ENCODE results near the gene C16orf95.
"Not testable (repeated sequence)": the region's sequence is repeated elsewhere in the genome, so short reads cannot be mapped to it uniquely, and the experiment has no call there.

C16orf95 gene

GRCh38 chr16:87344931-87345631, 27.9 kb upstream of the C16orf95 start:
- Histone ChIP-seq H3K9ac (ENCODE audit: low read depth, low read length) (no peak overlapping the region), H3K4me1 (ENCODE audit: control insufficient read depth, insufficient read depth, low read length) (no peaks in the 10 kb centered on the region), H3K36me3 (ENCODE audit: insufficient read depth, low read length) (peaks cover 33% of the 10 kb centered on the region), H3K9me3 (replicated peaks; ENCODE audit: low read length) (no peaks in the 10 kb centered on the region), H3K27me3 (ENCODE audit: control insufficient read depth, insufficient read depth, low read length) (no peaks in the 10 kb centered on the region), H3K4me3 (ENCODE audit: low read length) (no peak overlapping the region), H3K4me2 (ENCODE audit: low read length) (no peak overlapping the region)

GRCh38 chr16:87344165-87344930, 27.2 kb upstream of the C16orf95 start:
- H3K4me1 ChIP-seq (ENCODE audit: control insufficient read depth, insufficient read depth, low read length), result no peaks in the 10 kb centered on the region
- no peaks in the 10 kb centered on the region for H3K27me3 ChIP-seq (ENCODE audit: control insufficient read depth, insufficient read depth, low read length)
- H3K9ac ChIP-seq (ENCODE audit: low read depth, low read length), result no peak overlapping the region
- H3K4me2 ChIP-seq (ENCODE audit: low read length), result no peak overlapping the region
- H3K36me3 ChIP-seq (ENCODE audit: insufficient read depth, low read length), result peaks cover 36% of the 10 kb centered on the region
- H3K4me3 ChIP-seq (ENCODE audit: low read length), result no peak overlapping the region
- H3K9me3 ChIP-seq (replicated peaks; ENCODE audit: low read length), result no peaks in the 10 kb centered on the region

GRCh38 chr16:87343753-87344050, 26.5 kb upstream of the C16orf95 start:
- H3K4me1 ChIP-seq (ENCODE audit: control insufficient read depth, insufficient read depth, low read length), result no peaks in the 10 kb centered on the region

GRCh38 chr16:87342978-87343752, 26.0 kb upstream of the C16orf95 start:
- no peaks in the 10 kb centered on the region for H3K27me3 ChIP-seq (ENCODE audit: control insufficient read depth, insufficient read depth, low read length)
- peaks cover 43% of the 10 kb centered on the region for H3K36me3 ChIP-seq (ENCODE audit: insufficient read depth, low read length)
- H3K4me1 ChIP-seq (ENCODE audit: control insufficient read depth, insufficient read depth, low read length), result no peaks in the 10 kb centered on the region
- H3K4me3 ChIP-seq (ENCODE audit: low read length), result no peak overlapping the region
- H3K9me3 ChIP-seq (replicated peaks; ENCODE audit: low read length), result no peaks in the 10 kb centered on the region
- no peak overlapping the region for H3K4me2 ChIP-seq (ENCODE audit: low read length)
- H3K9ac ChIP-seq (ENCODE audit: low read depth, low read length), result no peak overlapping the region

More at GRCh38 chr16:87343753-87344050, 26.5 kb upstream of the C16orf95 start:
- H3K9me3 ChIP-seq (replicated peaks; ENCODE audit: low read length), result no peaks in the 10 kb centered on the region
- no peak overlapping the region for H3K9ac ChIP-seq (ENCODE audit: low read depth, low read length)
- H3K36me3 ChIP-seq (ENCODE audit: insufficient read depth, low read length), result peaks cover 42% of the 10 kb centered on the region
- no peaks in the 10 kb centered on the region for H3K27me3 ChIP-seq (ENCODE audit: control insufficient read depth, insufficient read depth, low read length)
- H3K4me2 ChIP-seq (ENCODE audit: low read length), result no peak overlapping the region
- H3K4me3 ChIP-seq (ENCODE audit: low read length), result no peak overlapping the region

- Histone ChIP-seq H3K4me1 (ENCODE audit: control insufficient read depth, insufficient read depth, low read length) (no peaks in the 10 kb centered on the region), H3K4me3 (ENCODE audit: low read length) (no peak overlapping the region), H3K36me3 (ENCODE audit: insufficient read depth, low read length) (peaks cover 47% of the 10 kb centered on the region), H3K4me2 (ENCODE audit: low read length) (no peak overlapping the region), H3K27me3 (ENCODE audit: control insufficient read depth, insufficient read depth, low read length) (no peaks in the 10 kb centered on the region), H3K9ac (ENCODE audit: low read depth, low read length) (no peak overlapping the region), H3K9me3 (replicated peaks; ENCODE audit: low read length) (no peaks in the 10 kb centered on the region)
These were observed 25.3 kb upstream of the C16orf95 start for GRCh38 chr16:87342504-87342903.

- Histone ChIP-seq H3K9ac (ENCODE audit: low read depth, low read length) (no peak overlapping the region), H3K9me3 (replicated peaks; ENCODE audit: low read length) (no peaks in the 10 kb centered on the region), H3K36me3 (ENCODE audit: insufficient read depth, low read length) (peaks cover 37% of the 10 kb centered on the region), H3K4me3 (ENCODE audit: low read length) (no peak overlapping the region), H3K4me1 (ENCODE audit: control insufficient read depth, insufficient read depth, low read length) (no peaks in the 10 kb centered on the region), H3K27me3 (ENCODE audit: control insufficient read depth, insufficient read depth, low read length) (no peaks in the 10 kb centered on the region), H3K4me2 (ENCODE audit: low read length) (no peak overlapping the region)
These were observed 23.0 kb upstream of the C16orf95 start for GRCh38 chr16:87340198-87340597.

GRCh38 chr16:87339724-87340105, 22.5 kb upstream of the C16orf95 start:
- H3K27me3 ChIP-seq (ENCODE audit: control insufficient read depth, insufficient read depth, low read length); H3K4me2 ChIP-seq (ENCODE audit: low read length); H3K9ac ChIP-seq (ENCODE audit: low read depth, low read length); H3K4me1 ChIP-seq (ENCODE audit: control insufficient read depth, insufficient read depth, low read length); H3K4me3 ChIP-seq (ENCODE audit: low read length); H3K9me3 ChIP-seq (replicated peaks; ENCODE audit: low read length): not testable (repeated sequence)
- peaks cover 41% of the 10 kb centered on the region for H3K36me3 ChIP-seq (ENCODE audit: insufficient read depth, low read length)

- Histone ChIP-seq H3K9me3 (replicated peaks; ENCODE audit: low read length) (no peaks in the 10 kb centered on the region), H3K4me1 (ENCODE audit: control insufficient read depth, insufficient read depth, low read length) (no peaks in the 10 kb centered on the region), H3K27me3 (ENCODE audit: control insufficient read depth, insufficient read depth, low read length) (no peaks in the 10 kb centered on the region), H3K4me3 (ENCODE audit: low read length) (no peak overlapping the region), H3K4me2 (ENCODE audit: low read length) (no peak overlapping the region), H3K36me3 (ENCODE audit: insufficient read depth, low read length) (peaks cover 46% of the 10 kb centered on the region), H3K9ac (ENCODE audit: low read depth, low read length) (no peak overlapping the region)
These were observed 22.0 kb upstream of the C16orf95 start for GRCh38 chr16:87339086-87339723.

- Histone ChIP-seq H3K9me3 (replicated peaks; ENCODE audit: low read length) (no peaks in the 10 kb centered on the region), H3K27me3 (ENCODE audit: control insufficient read depth, insufficient read depth, low read length) (no peaks in the 10 kb centered on the region), H3K4me2 (ENCODE audit: low read length) (no peak overlapping the region), H3K9ac (ENCODE audit: low read depth, low read length) (no peak overlapping the region), H3K4me3 (ENCODE audit: low read length) (no peak overlapping the region), H3K36me3 (ENCODE audit: insufficient read depth, low read length) (peaks cover 47% of the 10 kb centered on the region), H3K4me1 (ENCODE audit: control insufficient read depth, insufficient read depth, low read length) (peaks cover under 1% of the 10 kb centered on the region)
These were observed 21.1 kb upstream of the C16orf95 start for GRCh38 chr16:87338155-87338765.

- no peak overlapping the region for H3K9ac ChIP-seq (ENCODE audit: low read depth, low read length)
- H3K4me2 ChIP-seq (ENCODE audit: low read length), result no peak overlapping the region
- peaks cover 2% of the 10 kb centered on the region for H3K4me1 ChIP-seq (ENCODE audit: control insufficient read depth, insufficient read depth, low read length)
- no peak overlapping the region for H3K4me3 ChIP-seq (ENCODE audit: low read length)
- H3K27me3 ChIP-seq (ENCODE audit: control insufficient read depth, insufficient read depth, low read length), result no peaks in the 10 kb centered on the region
- H3K36me3 ChIP-seq (ENCODE audit: insufficient read depth, low read length), result peaks cover 41% of the 10 kb centered on the region
- no peaks in the 10 kb centered on the region for H3K9me3 ChIP-seq (replicated peaks; ENCODE audit: low read length)
These were observed 20.1 kb upstream of the C16orf95 start for GRCh38 chr16:87337262-87337771.

Data from skeletal muscle satellite cell (primary cell).